ENCODE data around the gene NPIPB8. TPM values are rescaled to one million over a fixed set of nuclear protein-coding genes. Genes with fewer than 3 reads are reported as not detected.

NPIPB8 gene
- total and polyA plus RNA-seq, 9 of the 15 experiments (the other 6 are each of a cell fraction or from before 2014, with no cell fraction given) = 0.16 TPM; not detected in 8

GRCh38 chr16:28609631-28610594, 28.0 kb upstream of the NPIPB8 start, which contains the start of gene SULT1A1 (continued):
- TF ChIP-seq CLOCK (CRISPR knock-in tag; IDR thresholded peaks at IDR 0.05; ENCODE audit: borderline replicate concordance) = no peak
- no peak for TF ChIP-seq ZNF398 (CRISPR knock-in tag; IDR thresholded peaks at IDR 0.05)
- no peak for TF ChIP-seq NFIX (CRISPR knock-in tag; IDR thresholded peaks at IDR 0.05; ENCODE audit: low read depth)
- no peak for TF ChIP-seq TBL1XR1 (IDR thresholded peaks at IDR 0.05; ENCODE audit: low read length in 2 of 2)
- no peak for TF ChIP-seq FOXK1 (CRISPR knock-in tag; IDR thresholded peaks at IDR 0.05; ENCODE audit: borderline replicate concordance)
- no peak for TF ChIP-seq KDM2B (CRISPR knock-in tag; IDR thresholded peaks at IDR 0.05)
- no peak for TF ChIP-seq ZFP1 (CRISPR knock-in tag; IDR thresholded peaks at IDR 0.05)
- no peak for TF ChIP-seq HDAC2 (IDR thresholded peaks at IDR 0.05)
- TF ChIP-seq ZFPM2 (CRISPR knock-in tag; IDR thresholded peaks at IDR 0.05) = no peak
- no peak for TF ChIP-seq LCOR (CRISPR knock-in tag; IDR thresholded peaks at IDR 0.05)

Measured in K562 (cell line).